SK-N-DZ (cell line): ENCODE data around the gene C3orf18. TPM values are rescaled to one million over a fixed set of nuclear protein-coding genes. Genes with fewer than 3 reads are reported as not detected.
A peak's percentile ranks its signal among the peaks of the same experiment; 100 is the strongest.

Experiments
- DNase-seq: peaks from one replicate; pipeline ENCODE4 v3.0.0-alpha.2; 2015; ENCODE audit warnings: low spot score
- polyA plus RNA-seq, 2 experiments: library from polyadenylated mRNA; depleted of rRNA; stranded (reverse); fragments of >200 nt; gene quantifications; 2 replicates each; pipeline ENCODE4 v1.2.3, GENCODE V29; 2014

C3orf18 gene
- polyA plus RNA-seq (2014; cell fraction: cytosol; rRNA removed) = 10.7 and 14.0 TPM in 2 replicates
- polyA plus RNA-seq (2014; cell fraction: nucleus; rRNA removed) = 16.2 and 26.7 TPM in 2 replicates

DNA sequence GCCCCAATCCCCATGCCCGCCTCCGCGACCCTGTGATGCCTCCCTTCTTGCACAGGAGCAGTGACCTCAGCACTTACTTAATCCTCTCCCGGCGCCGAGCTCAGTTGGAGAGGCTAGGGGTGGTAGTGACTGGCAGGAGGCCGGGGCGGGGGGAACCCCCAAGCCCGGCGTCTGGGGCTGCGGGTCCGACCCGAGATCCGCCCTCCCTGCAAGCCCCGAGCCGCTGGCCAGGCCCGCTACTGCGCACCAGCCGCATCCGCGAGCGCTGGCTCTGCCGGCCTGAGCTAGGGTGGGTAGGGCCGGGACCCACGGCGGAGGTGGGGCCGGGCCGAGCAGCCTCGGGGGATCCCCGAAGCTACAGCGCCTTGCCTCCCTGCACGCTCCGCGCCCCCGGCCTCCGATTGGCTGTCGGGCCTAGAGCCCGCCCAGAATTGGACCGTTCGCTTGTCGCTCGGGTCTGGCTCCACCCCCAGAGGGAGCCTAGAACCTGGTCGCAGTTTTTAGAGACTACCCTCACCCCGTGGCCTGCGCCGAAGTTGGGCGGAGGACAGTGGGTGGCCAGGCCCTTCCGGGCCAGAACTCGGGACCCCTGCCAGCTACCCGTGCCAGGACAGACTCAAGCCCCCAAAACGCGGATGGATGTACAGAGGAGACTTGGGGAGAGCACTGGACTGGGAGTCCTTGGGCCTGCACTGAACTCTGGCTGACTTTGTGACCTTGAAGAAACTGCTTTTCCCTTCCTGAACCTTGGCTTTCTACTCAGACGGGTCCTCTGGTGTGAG, at the start of gene C3orf18:
TSS of gene C3orf18 (minus strand) at position 362 of the 782 bp plus-strand sequence. CDS start 2,048 bp downstream, outside the sequence.
- DNase-seq = peak; percentile 83

DNA sequence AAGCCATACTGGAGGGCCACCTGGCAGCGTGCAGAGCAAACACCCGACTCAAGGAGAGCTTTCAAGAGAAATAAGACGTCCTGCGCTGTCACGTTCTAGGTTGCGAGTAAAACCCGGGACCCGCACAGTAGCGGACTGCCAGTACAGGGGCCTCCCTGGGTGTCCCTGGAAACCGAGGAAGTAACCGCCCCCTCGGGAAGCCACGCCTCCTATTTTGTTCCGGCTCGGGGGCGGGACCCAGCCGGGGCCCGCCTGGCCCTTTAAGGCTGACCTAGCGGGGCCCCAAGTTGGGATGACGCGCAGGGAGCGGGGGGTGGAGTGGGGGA, 49.2 kb upstream of the C3orf18 start:
- peak; percentile 89 for DNase-seq

DNA sequence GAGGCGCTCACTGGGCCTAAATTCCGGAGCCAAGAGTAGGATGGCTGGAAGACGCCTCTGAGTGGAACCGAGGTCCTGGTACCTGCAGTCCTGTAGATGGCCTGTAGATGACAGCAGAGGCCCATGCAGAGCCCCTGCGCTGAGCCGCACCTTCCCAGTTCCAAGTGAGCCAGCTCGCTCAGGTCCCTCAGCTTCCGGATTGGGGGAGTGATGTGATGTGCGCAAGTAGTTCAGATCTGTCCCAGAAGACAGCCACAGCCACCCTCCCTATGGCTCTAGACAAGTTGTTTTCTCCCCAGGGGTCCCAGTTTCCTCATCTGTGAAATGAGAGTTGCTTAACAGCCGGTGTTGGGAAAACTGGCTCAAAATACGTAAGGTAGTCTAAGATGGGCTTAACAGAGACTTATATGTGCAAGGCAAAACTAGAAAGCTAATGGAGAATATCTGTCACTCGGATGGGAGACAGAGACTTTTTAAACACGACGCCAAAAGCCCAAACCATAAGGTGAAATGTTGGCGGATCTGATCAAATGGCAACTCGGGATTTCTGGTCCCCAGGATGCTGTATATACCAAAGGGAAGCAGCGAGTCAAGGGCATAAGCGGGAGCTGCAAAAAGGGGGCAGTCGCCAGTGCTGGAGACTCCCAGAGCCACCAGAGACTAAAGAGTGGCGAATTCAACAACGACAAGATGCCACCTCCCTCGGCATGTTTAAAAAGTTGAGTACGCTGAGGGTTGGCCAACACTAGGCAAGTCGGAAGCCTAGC, 48.6 kb upstream of the C3orf18 start:
- peak; percentile 80 for DNase-seq

DNA sequence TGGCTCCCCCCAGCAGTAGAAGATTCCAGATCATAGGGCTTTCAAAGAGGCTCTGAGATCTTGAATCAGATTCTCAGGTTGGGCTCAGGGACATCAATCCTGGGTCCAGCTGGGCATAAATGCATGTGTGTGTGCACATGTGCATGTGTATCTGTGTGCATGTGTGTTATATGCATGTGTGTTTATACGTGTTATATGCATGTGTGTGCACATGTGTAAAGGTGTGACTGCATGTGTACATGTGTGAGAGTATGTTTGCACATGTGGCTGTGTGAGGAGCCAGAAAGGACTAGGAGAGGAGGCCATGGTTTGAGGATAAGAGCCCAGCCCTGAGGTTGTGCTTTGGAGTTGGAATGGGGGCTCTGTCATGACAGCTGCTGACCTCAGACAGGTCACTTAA, 47.6 kb upstream of the C3orf18 start:
- no peak for DNase-seq

DNA sequence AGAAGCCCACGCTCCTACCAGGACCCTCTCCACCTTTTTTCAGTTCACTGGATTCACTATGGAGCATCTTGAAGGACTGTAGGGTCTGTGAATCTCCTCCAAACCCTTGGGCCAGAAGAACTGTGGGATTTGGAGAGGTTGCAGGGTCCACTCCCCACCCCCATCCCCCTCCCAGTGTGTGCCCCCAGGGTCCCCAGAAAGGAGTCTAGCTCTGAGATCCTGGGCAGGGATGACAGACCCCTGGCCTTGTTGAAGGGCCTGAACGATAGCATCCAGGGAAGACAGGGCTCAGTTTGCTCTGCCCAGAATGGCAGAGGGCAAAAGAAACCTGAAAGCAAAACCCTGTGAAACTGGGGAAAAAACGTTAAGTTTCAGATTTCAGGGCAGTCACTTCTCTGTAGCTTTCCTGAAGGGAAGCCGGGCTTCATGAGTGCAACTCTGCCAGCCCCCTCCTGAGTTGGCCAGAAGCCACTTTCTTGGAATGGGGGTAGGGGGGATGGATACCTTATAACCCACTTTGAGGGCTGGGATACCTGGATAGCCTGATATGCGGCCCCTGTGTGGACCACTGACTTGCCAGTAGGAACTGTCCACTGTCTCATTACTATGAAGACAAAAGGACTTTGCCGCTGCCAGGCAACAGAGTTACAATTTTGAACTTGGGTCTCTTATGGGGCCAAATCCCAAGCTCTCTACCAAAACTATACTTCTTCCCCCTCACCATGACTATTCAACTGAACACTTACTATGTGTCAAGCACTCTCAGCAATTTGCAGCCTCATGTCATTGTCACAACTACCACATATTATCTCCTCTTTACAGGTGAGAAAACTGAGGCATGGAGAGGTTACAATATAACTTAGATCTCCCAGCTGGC, 45.7 kb upstream of the C3orf18 start:
- no peak for DNase-seq

DNA sequence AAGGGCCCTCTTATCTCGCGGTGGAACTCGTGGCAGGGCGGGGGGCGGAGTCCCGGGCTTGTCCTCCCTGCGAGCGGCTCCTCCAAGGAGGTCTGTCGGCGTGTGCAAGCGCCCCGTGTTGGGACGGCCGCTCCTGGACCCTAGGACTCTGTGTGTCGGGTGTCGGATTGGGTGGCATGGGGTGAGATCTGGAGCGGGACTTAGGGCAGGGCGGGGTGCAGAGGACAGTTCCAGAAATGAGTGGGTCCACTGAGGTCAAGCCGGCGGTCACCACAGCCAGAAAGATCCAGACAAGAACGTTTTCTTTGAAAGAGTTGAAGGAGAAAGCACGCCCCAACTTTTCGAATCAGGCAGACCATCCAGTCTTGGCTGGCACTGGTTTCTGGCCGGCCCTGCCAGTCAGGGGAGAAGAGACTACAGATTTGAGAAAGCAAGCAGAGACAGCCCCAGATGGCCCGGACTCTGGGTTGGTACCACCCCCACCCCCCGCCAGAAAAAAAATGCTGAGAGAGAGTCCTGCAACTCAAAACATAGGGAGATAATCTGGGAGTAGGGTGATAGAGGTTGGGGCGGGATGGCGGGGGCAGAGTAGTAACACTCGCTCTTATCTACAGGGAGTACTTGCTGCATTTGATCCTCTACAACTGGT, 44.8 kb upstream of the C3orf18 start:
- DNase-seq = no peak

DNA sequence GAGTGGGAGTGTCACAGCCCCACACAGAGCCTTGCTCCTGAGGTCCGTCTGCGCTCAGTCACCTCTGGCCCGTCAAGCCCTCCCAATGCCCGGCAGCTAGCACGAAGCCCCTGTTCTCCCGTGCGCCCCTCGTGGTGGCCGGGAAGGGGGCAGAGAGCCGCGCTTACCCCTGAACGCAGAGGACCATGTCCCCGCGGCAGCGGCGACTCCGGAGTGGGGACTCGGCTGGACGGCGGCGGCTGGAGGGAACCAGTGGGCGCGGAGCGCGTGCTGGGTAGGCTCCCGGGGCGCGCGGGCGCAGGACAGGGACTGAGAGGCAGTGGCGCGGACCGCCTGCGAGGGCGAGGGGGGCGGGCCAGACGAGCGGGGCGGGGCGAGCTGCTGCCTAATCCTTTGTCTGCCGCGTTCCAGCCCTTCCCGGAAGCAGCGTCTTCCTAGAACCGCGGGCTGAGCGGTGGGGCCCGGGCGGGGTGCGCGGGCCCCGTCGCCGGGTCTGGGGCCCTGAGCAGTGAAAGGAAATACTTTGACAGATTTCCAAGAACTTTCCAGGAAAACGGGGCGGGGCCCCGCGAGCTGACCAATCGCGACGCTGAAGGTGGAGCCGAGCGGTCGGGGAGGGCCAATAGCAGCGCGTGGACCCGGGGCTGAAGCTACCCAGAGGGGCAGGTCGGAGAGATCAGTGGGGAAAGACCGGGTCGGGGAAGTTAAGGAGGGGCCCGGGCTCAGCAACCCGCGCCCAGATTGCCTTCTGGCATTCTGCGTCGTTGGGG, 44.1 kb upstream of the C3orf18 start, which contains the start of gene CISH:
TSS of gene CISH (minus strand) at position 311 of the 770 bp plus-strand sequence. CDS start at position 187, 124 bp downstream.
- DNase-seq = peak; percentile 91

DNA sequence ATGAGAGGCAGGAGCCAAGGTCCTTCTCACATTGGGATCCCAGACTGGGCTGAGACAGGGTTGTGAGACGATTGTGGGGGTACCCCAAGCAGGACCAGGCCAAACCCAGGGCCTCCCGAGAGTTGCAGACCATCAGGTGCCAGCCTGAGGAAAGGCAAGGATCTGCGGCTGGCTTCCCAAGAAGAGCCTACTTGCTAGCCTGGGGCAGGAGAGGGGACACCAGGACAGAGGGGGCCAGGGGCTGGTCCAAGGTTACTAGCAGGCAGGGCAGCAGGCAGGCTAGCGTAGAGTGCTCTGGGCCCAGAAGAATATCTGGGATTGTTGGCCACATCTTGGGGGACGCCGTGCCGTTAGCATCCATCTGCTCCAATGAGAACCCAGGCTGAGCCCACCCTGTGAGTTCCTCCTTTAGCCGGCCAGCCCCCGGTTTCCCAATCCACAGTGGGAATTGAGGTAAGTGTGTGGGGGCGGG, 43.5 kb upstream of the C3orf18 start:
- DNase-seq = no peak

DNA sequence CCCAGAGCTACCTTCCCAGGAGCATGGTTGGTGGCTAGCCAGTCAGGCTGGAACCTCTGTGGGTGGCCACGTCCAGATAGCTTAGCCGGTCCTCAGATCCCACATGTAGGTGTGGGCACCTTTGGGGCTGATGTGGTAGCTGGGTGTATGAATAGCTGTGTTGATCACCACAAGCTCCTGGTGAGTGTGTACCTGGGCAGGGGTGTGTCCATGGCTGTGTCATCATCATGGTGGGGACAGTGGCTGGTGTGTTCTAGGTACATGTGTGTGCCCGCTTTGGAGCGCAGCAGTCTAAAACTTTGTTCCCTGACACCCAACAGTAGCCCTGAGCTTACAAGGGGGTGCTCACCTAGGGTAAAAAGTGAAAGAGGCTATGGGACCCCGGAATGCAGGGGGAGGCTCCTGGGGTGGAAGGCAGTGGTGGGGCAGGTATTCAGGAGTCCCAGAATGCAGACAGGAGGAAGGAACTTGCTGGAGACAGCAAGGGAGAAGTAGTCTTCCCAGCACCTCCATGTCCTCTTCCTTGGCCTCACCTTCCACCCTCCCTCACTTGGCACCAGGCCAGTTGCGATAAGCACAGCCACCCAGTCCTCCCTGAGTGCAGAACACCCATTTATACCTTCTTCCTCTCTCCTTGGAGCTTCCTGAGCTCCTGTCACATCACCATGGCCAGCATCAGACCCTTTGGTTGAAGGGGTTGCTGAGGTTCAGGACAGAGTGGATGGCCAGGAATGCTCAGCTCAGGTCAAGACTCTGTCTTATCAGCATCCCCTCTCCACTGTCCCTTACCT, 42.8 kb upstream of the C3orf18 start:
- no peak for DNase-seq

DNA sequence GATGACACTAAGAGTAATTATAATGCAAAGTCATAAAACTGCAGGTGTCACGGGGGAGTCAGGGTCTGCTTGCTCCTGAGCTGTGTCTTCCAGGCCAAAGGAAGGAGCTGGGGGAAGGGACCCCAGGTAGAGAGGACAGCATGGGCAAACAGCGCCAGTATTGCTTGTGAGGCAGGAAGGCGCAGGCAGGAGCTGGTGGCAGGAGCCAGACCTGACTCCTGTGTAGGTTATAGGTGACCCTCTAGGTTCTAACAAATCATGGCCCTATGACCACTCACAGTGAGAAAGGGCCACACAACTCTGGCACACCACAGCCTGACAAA, 42.2 kb upstream of the C3orf18 start:
- no peak for DNase-seq

DNA sequence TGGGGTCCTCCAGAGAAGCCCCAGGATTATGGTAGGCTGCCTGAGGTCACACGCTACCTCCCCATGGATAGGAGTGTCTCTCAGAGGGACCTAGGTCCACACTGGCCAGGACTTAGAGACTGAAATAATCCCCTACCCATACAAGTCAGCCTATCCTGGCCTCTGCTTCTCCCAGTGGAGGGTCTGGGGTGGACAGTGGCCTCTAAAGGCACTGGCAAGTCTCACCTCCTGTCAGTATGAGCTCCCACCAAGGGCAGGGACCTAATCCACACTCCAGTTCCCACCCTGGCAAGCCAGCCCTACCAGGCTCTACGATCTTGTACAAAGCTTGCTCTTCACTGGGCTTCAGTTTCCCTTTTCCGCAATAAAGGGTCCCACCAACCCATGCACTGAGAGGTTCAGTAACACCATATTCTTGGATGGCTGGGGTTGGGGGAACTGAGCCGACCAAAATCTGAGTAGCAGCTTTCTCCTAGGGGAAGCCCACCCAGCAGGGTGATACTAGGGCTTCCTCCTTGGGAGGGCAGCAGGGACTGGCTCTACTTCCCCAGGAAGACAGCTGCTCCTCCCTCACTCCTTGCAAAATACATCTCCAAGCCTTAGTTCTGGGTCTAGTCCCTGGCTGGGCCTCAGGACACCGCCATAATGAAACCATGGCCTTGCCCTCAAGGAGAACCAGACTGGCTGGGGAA, 41.7 kb upstream of the C3orf18 start:
- no peak for DNase-seq

DNA sequence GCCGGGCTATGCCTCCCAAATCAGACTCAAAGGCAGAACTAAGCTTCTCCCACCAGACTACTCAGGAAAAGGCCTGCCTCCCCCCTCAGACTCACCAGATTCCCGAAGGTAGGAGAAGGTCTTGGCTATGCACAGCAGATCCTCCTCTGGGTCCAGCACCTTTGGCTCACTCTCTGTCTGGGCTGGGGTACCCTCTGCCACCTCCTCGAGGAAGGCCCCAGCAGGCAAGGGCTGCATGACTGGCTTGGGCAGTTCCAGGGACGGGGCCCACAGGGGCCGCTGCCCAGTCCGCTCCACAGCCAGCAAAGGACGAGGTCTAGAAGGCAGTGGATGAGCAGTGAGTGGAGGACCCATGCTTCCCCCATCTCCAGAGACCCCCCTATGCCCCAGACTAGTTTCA, 40.7 kb upstream of the C3orf18 start:
- DNase-seq = no peak

DNA sequence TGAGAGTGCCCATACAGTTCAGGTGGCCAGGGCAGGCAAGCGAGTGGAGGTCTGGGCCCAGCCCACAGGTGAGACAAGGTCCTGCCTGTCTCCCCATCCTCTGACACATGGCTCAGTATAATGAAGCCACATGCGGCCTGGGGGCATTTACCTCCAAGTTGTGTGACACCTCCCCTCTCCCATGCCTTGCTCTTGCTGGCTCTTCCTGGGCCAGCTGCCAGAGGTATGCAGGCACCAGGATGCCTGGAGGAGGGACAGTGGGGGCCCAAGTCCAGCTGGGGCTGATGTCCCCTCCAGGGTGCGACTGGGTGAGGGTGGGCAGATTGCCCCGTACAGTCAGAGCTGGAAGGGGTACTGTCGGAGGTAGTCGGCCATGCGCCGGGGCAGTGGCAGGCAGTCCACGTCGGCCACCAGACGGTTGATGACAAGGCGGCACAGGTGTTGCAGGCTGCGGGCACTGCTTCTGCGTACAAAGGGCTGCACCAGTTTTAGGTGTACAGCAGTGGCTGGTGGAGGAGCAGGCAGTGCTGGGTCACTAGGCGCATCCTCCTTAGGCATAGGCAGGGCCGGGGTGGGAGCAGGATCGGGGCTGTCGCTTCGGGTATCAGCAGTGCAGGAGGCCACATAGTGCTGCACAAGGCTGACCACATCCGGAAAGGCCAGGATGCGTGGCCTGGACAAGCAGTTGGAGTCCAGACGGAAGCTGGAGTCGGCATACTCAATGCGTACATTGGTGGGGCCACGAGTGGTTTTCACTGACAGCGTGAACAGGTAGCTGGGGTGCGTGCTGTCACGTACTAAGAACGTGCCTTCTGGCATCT, 39.9 kb upstream of the C3orf18 start:
- DNase-seq = no peak

DNA sequence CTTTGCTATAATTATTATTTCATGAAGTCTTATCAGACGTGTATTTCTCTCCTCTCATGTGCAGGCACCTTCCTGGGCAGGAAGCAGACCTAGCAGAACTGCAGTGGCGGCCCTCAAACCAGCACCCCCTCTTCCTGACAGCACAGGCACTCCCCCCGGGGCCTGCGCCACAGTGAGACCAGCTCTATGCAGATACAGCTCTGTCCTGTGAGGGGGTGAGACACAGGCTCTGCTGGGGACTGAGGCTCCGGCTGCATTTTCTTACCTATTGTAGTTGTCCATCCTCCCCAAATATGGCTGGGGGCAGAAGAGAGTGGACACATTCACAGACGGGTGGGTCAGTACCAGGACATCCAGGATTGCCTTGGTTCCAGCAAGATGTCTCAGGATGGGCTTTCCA, 39.0 kb upstream of the C3orf18 start:
- no peak for DNase-seq

DNA sequence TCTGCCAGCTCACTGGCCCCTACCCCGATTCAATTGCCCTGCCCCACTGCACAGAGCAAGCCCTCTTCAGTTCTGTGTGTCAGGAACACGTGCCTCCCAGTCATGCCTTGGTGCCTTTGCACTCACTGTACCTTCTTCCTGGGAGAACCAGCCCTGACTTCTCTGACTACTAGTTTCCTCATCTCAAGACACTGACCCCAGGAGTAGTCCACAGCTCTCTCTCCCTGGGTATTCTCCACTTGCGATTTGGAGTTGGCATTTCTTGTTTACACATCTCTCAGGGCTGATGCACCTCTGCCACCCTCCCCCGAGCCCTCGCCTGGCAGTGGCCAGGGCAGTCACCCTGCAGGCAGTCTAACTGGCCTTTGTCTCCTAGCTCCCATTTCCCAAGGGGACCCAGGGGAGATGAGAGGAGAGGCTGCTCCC, 38.4 kb upstream of the C3orf18 start:
- DNase-seq = no peak

DNA sequence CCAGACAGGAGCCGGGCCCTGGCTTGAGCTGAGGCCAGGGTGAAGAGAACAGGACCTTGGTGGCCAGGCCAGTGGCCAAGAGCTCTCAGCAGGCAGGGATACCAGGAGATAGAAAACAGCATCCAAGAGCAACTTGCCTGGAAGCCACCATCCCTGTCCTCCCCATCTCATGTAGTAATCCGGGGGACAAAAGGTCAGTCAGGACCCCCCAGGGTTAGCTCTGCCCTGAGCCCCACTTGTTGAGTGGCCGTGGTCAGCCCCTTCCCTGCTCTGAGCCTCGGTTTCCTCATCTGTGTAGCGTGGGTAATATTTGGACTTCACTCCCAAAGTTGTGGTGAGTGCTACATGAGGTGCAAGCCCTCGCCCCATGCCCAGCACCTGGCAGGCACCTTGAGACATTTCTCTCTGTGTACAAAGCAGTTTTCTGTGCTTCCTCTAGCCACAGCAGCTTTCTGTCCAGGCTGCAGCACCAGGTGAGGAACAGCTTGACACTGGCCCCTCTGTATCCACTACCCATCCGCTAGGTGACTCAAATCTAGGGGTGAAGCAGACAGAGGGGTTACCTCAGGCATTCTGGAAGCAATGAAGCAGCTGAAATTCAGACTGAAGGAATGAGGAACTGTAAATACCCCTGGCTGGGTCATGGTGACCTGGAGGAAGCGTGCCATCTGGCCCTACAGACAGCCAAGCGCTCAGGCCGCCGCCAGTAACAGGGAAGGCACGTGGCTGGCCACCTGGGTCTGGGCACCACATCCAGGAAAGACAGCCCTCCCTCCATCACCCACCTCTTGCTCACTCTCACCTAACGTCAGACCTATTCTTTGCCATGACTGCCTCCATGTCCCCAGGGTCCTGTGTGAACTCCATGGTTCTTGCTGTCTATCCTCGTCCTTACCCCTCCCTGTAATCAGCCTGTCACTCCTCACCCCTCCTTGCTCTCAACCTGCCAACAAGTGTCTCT, 37.4 kb upstream of the C3orf18 start:
- DNase-seq = no peak

DNA sequence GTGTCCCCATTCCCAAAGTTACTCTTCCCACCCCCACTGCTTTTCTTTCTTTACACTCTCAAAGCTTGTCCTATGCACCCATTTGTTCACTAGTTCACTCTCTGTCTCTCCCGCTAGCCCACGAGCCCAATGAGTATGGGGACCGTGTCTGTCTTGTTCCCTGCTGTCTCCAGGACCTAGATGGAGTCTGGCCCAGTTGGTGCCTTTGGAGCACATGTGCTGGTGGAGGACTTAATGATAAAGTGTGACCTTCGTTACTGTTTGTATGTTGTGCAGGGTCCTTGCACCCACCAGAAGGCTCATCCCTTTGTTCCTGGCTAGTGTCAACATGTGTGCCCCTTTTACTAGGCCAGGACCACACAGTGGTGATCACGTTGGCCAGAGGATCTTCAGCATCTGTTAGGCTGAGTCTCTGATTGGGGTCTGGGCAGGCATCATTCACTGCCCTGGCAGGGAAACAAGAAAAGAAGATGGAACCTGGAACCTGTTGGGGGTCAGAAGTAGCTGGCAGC, 36.6 kb upstream of the C3orf18 start:
- DNase-seq = no peak
